Astrocyte of the spinal cord (primary cell): ENCODE data around the gene NGF.

Experiments used
- DNase-seq: peaks from one replicate; pipeline ENCODE4 v3.0.0; 2011; ENCODE audit warnings: low read depth, low spot score
- H3K4me3 ChIP-seq: 2 replicates; pipeline ENCODE4 v1.5.1; 2011; ENCODE audit warnings: low read depth, mild to moderate bottlenecking, low read length, moderate library complexity
- CTCF ChIP-seq: IDR thresholded peaks from 2 replicates; pipeline ENCODE4 v1.5.1; 2012; ENCODE audit warnings: low read depth, mild to moderate bottlenecking, low read length, inconsistent platforms
- in situ Hi-C: cut with HindIII; loops from 2 replicates; pipeline ENCODE4 v1.10.0; 2017; ENCODE audit warnings: low sequenced_read_pairs

Gene NGF

GRCh38 chr1:115303364-115303763 lies 34.7 kb downstream of the NGF start:
- no peak for DNase-seq
- in situ Hi-C loops: no loop called here
- no peak overlapping the region for H3K4me3 ChIP-seq
- TF ChIP-seq CTCF: no peak

- in situ Hi-C loops: no loop called here
- DNase-seq: peak; percentile 82
- H3K4me3 ChIP-seq: no peak overlapping the region
- TF ChIP-seq CTCF: no peak
These were observed 35.6 kb downstream of the NGF start for GRCh38 chr1:115302390-115302961.

DNA sequence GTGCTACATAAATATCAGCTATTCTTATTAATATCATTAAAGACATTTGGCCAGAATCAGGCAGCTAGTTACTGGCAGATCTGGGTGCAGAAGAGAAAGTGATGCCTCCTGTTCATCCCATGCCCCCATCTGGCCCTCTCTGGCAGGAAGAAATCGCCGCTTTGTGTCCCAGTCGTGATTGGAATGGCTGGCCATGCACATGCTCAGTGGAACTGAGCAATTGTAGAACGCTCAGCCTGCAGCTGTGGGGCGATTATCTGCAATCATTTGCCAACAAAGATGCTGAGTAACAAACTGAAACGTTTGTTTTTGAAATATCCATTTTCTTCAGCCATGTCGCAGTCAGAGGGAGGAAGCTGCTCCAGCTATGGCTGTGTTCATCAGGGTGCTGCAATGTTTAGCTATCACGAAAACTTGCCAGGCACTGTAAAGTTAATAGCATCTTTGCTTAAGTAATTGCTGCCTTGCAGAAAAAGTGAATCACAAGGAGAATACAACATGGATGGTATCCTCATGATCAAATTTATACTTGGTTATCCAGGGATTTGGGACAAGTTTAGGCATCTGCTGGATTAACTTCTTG lies 36.5 kb downstream of the NGF start:
- TF ChIP-seq CTCF: no peak
- no peak overlapping the region for H3K4me3 ChIP-seq
- no peak for DNase-seq
- in situ Hi-C loops: no loop called here

GRCh38 chr1:115300087-115300876 lies 37.8 kb downstream of the NGF start:
- TF ChIP-seq CTCF: no peak
- no peak overlapping the region for H3K4me3 ChIP-seq
- DNase-seq: no peak
- in situ Hi-C loops: no loop called here

- no peak for DNase-seq
- in situ Hi-C loops: no loop called here
- no peak overlapping the region for H3K4me3 ChIP-seq
- no peak for TF ChIP-seq CTCF
These were observed 38.8 kb downstream of the NGF start for GRCh38 chr1:115299266-115299665.

DNA sequence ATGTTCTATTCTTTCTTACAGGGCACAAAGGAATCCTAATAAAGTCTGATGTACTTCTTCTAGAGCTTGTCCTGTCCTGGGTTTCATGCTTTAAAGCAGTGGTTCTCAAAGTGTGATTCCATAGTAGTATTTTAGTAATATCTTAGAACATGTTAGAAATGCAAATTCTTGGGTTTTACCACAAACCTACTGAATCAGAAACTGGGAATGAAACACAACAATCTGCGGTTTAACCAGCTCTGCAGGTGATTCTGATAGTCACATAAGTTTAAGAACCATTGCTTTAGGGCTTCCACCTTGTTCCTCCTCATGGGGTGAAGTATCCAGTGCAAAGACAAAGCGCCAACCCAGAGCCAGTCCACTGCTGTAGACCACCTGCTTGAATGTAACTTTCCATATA lies 41.1 kb downstream of the NGF start:
- DNase-seq: peak; percentile 84
- in situ Hi-C loops: no loop called here
- TF ChIP-seq CTCF: no peak

More for the DNA sequence above, 41.1 kb downstream of the NGF start:
- no peak overlapping the region for H3K4me3 ChIP-seq
